Stimulated activated CD4-positive, alpha-beta T cell treated with anti-CD3 and anti-CD28 coated beads, Interleukin-4, amount 100 ng/mL, for 48 hours (primary cell): ENCODE measurements around the gene SPPL2B.
"Not testable (repeated sequence)": the region's sequence is repeated elsewhere in the genome, so short reads cannot be mapped to it uniquely, and the experiment has no call there.

Source experiments
- DNase-seq, 2 donors: peaks; one replicate each; pipeline ENCODE4 v3.0.0-alpha.2; 2020; ENCODE audit warnings: low read depth in 2 of 2

Gene SPPL2B

DNA sequence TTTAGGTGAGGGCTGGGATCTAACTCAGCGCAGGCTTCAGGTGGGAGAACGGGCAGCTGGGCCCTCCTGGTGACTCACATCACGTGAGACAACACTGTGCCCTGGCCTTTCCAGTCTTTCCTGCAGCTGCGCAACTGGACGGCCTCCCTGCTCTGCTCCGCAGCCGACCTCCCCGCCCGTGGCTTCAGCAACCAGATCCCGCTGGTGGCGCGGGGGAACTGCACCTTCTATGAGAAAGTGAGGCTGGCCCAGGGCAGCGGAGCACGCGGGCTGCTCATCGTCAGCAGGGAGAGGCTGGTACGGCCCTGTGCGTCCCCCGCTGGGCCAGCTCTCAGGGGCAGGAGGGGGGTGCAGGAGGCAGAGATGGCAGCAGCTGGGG lies 8.8 kb downstream of the SPPL2B start:
- DNase-seq: no peak

DNA sequence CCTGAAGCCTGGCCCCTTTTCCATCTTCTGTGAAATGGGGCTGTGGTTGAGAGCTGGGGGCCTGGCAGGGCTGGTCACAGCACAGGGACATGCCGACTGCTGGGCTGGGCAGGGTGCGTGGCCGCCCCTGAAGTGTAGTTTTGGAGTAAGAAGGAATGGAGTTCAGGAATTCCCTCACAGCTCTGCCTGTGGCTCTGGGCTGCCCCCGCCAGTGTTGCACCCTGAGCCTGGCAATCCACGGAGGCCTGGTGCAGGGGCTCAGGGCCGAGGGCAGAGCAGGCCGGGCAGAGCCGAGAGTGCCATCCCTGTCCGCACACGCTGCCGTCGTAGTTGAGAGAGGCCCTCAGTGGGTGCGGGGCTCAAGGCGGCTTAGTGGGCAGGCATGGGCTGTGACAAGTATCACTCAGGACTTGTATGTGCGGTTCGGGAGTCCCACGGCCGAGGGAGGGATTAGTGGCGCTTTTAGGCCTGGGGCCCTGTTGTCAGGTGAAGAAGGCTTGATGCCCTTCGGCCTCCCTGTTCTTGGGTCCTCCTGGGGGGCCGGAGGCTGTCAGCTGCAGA lies 9.7 kb downstream of the SPPL2B start:
- no peak for DNase-seq

DNA sequence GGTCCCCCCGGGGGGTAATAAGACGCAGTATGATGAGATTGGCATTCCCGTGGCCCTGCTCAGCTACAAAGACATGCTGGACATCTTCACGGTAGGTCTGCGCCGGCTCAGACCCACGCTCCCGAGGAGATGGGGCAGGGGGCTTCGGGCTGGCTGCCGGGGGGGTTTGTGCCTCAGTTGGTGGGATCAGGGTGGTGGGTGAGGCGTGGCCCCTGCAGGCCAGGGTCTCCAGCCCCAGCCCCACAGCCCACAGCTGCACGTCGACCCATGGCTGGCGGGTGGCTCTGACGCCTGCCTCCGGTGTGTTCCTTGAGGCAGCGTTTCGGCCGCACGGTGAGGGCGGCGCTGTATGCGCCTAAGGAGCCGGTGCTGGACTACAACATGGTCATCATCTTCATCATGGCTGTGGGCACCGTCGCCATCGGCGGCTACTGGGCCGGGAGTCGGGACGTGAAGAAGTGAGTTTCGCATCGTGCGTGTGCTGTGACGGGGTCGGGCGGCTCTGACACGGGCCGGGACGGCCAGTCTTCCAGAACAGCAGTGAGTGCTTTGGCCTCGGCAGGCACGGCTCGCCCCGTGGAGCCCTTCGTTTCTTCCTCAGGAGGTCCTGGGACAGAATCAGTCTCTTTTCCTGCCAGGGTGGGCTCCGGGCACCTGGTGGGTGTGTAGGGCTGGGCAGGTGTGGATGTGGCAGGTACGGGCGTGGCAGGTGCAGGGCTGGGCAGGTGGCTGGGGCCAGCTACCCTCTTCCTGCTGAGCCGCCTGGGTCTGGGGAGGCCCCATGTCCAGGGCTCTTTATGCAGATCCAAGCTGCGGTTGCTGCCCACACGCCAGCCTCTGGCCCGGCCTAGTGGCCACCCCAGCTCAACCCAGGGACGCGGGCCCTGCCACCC lies 10.5 kb downstream of the SPPL2B start:
- DNase-seq: no peak

DNA sequence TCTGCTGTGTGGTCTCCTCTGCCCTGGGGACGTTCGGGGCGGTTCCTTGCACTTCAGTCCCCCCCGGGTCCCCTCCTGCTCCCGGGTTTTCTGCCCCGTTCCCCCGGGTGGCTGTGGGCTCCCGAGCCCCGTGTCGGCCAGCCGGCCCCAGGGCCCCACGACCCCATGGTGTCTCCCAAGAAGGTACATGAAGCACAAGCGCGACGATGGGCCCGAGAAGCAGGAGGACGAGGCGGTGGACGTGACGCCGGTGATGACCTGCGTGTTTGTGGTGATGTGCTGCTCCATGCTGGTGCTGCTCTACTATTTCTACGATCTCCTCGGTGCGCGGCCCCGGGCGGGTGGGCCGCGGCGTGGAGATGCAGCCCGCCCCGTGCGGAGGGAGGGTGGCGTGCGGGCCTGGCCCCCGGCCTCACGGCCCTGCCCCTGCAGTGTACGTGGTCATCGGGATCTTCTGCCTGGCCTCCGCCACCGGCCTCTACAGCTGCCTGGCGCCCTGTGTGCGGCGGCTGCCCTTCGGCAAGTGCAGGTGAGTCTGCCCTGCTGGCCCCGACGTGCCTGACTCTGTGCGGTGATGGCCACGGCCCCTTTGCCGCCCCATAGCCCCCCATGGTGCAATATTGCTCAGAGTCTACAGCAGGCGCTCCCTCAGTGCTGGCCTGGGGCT lies 11.3 kb downstream of the SPPL2B start:
- DNase-seq: no peak

DNA sequence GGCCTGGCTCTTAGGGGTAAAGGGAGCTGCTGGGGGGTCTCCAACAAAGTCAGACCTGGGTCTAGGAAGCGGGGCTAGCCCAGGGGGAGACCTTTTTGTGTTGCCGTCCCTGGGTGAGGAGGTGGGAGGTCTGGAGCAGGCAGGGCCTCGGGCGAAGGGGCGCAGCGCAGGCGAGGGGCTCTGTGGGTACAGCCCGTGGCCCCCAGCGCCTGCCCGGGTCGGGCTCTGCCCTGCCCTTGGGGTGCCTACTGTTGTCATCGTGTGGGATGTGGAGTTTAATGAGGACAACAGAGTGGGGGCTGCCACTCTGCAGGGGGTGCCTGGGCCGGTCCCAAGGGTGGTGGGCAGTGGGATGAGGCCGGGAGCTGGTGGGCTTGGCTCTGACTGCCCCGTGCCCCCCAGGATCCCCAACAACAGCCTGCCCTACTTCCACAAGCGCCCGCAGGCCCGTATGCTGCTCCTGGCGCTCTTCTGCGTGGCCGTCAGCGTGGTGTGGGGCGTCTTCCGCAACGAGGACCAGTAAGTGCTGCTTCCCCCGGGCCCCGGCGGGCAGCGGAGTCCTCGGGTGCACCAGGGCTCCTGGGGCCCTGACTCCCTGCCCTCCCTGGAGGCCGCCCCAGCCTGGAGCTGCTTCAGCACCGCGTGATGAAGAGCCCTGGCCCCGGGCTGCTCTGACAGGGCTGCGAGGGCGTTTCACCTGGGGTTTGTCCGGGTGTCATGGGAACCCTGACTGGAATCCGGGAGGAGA lies 12.2 kb downstream of the SPPL2B start:
- DNase-seq: no peak

DNA sequence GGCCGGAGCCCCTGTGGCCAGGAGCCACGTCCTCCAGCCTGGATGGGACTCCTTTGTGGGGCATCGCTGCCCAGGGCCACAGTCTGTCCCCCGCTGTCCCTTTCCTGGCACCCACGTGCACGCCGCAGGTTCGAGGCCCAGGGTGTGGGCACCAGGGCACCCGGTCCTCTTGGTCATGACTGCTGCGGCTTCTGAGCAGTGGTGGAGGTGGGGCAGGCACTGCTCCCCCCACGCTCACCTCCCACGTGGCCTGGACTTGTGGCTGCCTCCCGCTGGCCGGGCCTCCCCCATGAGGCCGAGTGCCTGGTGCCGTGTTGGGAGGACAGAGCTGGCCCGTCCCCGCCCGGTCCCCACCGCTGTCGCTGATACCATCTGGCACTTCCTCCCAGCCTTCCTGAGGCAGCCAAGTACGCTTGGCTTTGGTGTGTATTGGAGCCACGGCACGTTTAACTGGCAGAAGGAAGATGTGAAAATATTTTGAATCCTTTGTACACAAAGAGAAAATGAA lies 12.8 kb downstream of the SPPL2B start:
- DNase-seq: no peak

DNA sequence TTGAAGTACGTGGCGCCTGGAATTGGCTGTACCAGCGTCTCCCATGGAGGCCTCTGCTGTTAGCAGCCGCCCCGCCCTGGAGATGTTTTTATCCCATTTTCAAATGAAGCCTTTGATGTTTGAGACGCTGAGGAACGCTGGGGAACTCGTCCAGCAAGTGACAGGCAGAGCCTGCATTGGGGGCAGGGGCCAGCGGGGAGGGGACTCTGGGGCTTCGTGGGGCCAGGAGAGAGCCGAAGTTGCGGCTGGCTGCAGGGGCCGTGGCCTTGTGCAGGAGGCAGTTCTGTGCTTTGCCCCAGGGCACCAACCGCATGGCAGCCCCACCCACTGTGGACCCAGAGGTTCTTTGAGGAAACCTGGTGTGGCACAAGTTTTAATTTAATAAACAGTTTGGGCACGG lies 13.5 kb downstream of the SPPL2B start:
- no peak for DNase-seq

DNA sequence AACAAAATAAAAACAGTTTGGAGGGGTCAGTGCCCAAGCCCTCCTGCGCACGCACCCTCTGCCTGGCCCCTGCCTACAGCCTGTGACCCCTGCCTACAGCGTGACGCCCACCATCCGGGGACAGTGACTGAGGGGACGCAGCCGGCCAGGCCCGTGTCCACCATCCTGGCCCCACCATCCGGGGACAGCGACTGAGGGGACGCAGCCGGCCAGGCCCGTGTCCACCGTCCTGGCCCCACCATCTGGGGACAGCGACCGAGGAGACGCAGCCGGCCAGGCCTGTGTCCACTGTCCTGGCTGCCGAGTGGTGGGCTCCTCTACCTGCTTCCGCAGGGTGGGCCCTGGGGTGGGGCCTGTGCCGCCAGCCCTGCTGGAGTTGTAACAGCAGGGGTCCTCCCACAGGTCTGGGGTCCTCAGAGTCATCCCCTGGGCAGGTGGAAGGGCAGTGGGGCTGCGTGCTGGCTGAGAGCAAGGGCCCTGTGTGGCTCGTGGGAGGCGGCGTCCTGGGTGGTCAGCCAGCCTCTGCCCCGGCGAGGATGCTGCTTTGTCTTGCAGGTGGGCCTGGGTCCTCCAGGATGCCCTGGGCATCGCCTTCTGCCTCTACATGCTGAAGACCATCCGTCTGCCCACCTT lies 14.3 kb downstream of the SPPL2B start:
- DNase-seq: no peak

DNA sequence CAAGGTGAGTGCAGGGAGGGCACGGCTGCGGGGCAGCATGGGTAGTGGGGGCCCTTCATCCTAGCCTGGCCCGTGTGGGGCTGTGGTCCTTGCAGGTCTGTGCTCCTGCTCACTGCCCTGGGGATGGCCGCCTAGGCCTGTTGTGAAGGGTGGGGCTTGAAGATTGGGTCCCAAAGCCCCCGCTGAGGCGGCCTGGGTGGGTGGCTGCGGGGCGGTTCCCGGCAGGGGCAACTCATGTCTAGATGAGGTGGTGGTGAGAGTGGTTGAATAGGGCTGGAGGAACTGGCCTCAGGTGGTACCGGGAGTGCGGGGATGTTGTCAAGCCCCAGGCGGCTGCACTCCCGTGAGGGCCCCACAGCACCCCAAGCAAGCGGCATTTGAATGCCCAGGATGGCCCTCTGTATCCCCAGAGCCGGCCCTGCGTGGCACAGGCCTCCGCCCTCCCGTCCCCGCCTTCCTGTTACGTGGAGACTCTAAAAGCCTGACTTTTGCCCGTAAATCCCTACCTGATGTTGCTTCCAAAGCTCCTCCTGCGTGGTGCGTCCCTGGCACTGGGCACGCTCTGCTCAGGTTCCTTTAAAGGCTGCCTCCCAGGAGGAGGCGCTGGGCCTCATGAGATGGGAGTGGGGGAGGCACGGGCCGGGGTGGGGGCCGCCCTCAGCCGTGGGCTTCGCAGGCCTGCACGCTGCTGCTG lies 15.0 kb downstream of the SPPL2B start:
- DNase-seq: no peak

DNA sequence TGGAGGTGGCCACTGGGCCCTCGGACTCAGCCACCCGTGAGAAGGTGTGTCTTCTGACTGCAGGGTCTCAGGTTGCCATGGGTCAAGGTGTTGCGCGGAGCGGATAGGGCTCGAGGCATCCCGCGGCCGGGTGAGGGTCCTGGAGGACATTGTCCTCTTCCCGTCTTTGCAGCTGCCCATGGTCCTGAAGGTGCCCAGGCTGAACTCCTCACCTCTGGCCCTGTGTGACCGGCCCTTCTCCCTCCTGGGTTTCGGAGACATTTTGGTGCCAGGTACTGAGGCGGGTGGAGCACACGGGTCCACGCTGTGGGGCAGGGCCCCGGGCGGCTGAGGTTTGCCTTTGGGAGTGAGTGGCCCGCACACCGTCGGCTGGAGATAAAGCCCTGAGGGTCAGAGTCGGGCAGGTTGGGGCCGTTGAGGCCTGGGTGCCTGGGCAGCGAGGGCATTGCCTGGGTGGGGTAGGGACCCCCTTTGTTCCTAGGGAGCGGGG lies 15.9 kb downstream of the SPPL2B start:
- no peak for DNase-seq

DNA sequence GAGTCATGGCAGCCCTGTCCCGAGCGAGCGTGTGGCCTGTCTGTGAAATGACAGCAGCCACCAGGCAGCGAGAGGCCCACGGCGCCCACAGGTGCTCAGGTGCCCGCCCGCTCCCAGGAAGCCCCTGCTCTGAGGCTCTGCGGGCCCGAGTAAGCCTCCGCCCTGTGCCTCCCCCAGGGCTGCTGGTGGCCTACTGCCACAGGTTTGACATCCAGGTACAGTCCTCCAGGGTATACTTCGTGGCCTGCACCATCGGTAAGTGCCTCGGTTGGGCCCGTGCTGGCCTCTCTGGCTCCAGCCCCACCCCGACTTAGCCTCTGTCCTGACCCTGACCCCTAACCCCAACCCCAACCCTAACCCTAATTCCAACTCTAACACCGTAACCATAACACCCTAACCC lies 16.6 kb downstream of the SPPL2B start:
- DNase-seq: no peak

DNA sequence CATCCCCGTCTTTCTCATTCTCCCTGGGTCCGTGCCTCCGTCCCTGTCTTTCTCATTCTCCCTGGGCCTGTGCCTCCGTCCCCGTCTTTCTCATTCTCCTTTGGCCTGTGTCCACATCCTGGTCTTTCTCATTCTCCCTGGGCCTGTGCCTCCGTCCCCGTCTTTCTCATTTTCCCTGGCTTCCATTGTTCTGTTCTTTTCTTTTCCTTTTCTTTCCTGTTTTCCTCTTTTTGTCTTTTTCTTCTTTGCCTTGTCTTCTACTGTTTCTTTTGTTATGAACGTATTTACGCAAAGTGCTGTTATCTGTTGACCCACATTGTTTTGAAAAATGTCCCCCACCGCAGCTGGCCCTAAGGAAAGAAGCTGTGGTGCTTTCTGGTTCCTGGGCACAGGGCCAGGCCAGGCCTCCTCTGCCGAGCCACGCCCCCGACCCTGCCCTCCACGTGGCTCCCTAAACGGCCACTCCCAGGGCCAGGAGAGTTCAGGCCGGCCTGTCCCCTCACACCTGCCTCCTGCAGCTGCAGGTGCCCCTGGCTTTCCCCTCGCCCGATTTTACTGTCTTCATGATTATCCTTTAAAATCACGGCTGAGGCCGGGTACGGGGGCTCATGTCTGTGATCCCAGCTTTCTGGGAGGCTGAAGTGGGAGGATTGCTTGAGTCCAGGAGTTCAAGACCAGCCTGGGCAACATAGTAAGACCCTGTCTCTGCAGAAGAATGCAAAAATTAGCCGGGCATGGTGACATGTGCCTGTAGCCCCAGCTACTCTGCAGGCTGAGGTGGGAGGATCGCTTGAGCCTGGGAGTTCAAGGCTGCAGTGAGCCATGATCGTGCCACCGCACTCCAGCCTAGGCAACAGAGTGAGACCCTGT lies 17.5 kb downstream of the SPPL2B start:
- DNase-seq: no peak

DNA sequence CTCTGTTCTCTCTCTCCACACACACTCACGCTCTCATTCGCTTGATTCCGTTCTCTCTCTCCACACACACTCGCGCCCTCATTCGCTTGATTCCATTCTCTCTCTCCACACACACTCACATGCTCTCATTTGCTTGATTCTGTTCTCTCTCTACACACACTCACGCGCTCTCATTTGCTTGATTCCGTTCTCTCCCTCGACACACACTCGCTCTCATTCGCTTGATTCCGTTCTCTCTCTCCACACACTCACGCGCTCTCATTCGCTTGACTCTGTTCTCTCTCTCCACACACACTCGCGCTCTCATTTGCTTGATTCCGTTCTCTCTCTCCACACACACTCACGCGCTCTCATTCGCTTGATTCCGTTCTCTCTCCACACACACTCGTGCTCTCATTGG lies 21.3 kb downstream of the SPPL2B start:
- DNase-seq: not testable (repeated sequence)

DNA sequence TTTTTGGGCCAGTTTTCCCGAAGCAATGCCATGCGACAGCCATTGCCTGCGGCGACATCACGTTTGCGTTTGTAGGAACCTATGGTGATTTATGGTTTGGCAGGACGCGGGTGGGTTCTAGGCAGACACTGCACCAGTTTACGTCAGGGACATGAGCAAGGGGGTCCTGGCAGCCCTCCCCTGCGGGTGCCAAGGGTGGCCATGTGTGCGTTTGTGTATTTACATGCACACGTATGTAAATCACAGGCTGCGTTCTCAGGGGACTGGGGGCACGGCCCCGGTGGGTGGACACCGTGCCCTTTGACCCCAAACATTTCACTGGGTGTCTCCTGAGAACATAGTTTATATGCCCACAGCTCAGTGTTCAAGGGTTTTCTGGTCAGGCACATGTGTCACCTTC lies 22.2 kb downstream of the SPPL2B start:
- no peak for DNase-seq

DNA sequence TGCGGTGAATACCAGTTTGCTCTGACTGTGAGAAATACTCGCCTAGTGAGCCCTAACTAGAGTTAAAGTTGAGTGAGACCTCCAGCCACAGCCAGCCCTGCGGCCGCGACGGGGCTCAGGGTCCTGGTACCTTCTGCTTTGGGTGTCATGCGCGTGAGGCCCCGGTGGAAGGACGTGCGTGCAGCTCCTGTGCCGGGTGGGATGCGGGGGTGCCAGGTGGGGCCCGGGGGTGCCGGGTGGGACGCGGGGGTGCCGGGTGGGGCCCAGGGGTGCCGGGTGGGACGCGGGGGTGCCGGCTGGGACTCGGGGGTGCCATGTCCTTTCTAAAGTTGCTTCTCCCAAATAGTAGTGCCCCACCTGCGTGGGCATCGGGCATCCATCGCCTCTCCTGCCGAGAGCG lies 23.1 kb downstream of the SPPL2B start:
- DNase-seq: no peak

DNA sequence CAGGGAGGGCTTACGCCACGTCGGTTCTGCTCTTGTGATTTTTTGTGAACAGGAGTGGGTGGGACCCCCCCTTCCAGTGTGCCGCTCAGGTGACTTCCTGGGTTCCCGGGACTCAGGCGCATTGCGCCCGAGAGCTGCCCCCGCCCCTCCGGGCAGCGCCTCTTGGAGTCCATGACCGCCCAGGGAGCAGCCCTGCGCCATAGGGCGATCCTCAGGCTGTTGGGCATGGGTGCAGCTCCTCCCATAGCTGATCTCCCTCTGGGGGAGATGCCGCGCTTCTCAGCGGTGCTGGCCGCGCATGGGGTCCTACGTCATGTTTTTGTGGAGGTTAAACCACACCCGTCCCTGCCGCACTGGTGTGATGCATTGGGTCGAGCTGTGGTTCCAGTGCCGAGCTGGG lies 23.6 kb downstream of the SPPL2B start:
- no peak for DNase-seq

DNA sequence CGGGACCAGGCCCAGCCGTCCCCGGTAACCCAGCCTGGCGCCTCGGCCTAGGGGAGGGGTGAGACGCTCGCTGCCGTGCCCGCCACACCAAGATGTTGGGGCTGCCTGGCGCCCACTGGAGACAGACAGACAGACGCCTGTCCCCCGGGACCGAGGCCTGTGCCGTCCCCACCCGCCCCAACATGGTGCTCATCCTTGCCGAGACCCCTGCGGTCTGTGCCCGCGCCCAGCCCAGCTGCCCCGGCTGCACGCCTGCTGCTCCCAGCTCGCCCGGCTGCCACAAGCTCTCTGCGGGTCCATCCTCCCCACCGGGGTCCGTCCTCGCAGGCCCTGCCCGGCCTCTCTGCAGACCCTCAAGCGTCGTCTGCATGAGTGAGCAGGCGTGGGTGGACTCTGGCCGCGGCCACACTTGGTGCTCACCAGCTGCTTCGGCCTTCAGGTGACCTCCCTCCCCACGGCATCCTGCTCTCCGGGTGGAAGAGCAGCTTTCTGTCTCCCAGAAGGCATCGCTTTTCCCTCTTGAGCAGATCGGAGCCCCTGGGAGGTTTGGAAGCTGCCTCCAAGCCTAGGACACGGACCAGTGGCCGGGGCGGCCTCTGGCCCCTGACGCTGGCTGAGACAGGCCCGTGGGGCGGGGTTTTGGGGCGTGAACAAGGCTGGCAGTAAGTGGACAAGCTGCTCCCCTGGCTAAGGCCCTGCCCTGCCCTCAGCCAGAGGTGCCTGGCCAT lies 24.8 kb downstream of the SPPL2B start:
- DNase-seq: no peak

DNA sequence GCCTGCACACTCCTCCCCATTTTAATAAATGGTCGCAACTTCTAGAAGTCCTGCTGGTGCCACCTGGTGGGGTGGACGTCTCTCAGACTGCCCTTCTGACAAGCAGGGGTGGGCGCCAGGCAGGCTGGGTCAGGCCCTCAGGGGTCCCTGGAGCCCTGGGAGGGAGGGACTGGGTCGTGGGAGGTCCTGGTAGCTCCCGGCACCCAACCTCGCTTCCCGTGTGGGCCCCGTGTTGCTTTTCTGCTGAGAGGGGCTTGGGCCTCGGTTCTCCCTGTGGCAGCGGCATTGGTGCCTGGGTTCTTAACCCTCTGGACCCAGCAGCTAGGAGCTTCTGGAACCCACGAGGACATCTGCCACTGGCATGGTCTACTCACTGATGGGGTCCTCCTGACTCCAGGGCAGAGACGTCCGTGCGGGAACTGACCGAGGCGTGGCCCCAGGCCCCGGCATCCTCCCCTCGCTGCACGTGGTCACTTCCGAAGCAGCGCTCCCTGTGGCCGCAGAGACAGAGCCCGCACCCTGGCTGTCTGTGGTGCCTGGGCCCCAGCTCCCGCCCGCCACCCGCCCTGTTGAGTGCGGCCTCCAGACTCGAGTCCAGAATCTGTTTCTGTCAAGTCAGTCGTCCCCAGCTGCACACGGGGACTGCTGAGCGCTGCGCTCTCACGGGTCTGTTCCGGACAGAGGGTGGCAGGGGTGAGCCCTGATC lies 25.6 kb downstream of the SPPL2B start:
- no peak for DNase-seq

DNA sequence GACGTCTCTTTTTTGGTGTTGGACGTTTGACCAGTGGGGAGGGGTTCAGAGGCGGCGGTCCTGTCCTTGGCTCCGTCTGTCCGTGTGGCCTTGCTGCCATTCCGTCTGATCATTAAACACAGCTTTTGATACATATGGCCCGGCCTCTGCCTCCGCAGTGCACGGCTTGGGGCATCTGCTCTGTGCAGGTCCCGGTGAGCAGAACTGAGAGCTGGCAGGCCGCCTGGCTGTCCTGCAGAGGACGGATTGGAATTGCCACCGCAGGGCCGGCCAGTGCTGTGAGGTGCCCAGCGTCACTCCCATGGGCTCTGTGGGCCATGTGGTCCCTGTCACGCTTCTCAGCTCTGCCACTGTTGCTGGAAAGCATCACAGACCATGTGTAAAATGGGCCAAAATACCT lies 26.2 kb downstream of the SPPL2B start:
- DNase-seq: no peak
